GM13977 (cell line): Measurements from ENCODE around the gene UGT1A4.
"Not testable (repeated sequence)": the region's sequence is repeated elsewhere in the genome, so short reads cannot be mapped to it uniquely, and the experiment has no call there.

ENCODE experiments used
- DNase-seq: peaks from one replicate; pipeline ENCODE4 v3.0.0; 2012; ENCODE audit warnings: low spot score
- CTCF ChIP-seq: IDR thresholded peaks from 2 replicates; pipeline ENCODE4 v1.5.1; 2012; ENCODE audit warnings: mild to moderate bottlenecking, control low read depth; ENCODE audit not compliant: insufficient read depth; ENCODE audit errors: extremely low read depth, missing control alignments
- in situ Hi-C: fragments of 300-500 bp; cut with MboI; formaldehyde crosslinking; loops from one replicate; pipeline ENCODE4 v1.12.0; 2022; ENCODE audit warnings: low sequenced_read_pairs, low pct_unique_long_range_greater_than_20kb, mixed read lengths, inconsistent platforms; ENCODE audit not compliant: unreplicated experiment

UGT1A4 gene

GRCh38 chr2:233746475-233747282, 28.1 kb downstream of the UGT1A4 start:
- in situ Hi-C loops: no loop called here
- no peak for TF ChIP-seq CTCF
- DNase-seq: no peak

GRCh38 chr2:233747283-233747544, 28.7 kb downstream of the UGT1A4 start:
- DNase-seq: no peak
- in situ Hi-C loops: no loop called here
- TF ChIP-seq CTCF: no peak

GRCh38 chr2:233750689-233751088, 32.2 kb downstream of the UGT1A4 start:
- in situ Hi-C loops: not testable (repeated sequence)

GRCh38 chr2:233751212-233752009, 32.9 kb downstream of the UGT1A4 start:
- in situ Hi-C loops, DNase-seq: not testable (repeated sequence)

More at GRCh38 chr2:233750689-233751088, 32.2 kb downstream of the UGT1A4 start:
- not testable (repeated sequence) for DNase-seq

GRCh38 chr2:233754872-233755611, 36.5 kb downstream of the UGT1A4 start:
- no peak for TF ChIP-seq CTCF
- no peak for DNase-seq
- in situ Hi-C loops: no loop called here

- TF ChIP-seq CTCF: no peak
- in situ Hi-C loops: no loop called here
- DNase-seq: no peak
These were observed 38.0 kb downstream of the UGT1A4 start for GRCh38 chr2:233756429-233757081.

- in situ Hi-C loops: no loop called here
- no peak for DNase-seq
- TF ChIP-seq CTCF: no peak
These were observed 39.6 kb downstream of the UGT1A4 start for GRCh38 chr2:233758141-233758540.
